ENCODE measurements around the gene CCDC154.

- TF ChIP-seq, protein P1, sequence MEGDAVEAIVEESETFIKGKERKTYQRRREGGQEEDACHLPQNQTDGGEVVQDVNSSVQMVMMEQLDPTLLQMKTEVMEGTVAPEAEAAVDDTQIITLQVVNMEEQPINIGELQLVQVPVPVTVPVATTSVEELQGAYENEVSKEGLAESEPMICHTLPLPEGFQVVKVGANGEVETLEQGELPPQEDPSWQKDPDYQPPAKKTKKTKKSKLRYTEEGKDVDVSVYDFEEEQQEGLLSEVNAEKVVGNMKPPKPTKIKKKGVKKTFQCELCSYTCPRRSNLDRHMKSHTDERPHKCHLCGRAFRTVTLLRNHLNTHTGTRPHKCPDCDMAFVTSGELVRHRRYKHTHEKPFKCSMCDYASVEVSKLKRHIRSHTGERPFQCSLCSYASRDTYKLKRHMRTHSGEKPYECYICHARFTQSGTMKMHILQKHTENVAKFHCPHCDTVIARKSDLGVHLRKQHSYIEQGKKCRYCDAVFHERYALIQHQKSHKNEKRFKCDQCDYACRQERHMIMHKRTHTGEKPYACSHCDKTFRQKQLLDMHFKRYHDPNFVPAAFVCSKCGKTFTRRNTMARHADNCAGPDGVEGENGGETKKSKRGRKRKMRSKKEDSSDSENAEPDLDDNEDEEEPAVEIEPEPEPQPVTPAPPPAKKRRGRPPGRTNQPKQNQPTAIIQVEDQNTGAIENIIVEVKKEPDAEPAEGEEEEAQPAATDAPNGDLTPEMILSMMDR (IDR thresholded peaks at IDR 0.05), result no peak
- no peak for TF ChIP-seq POLR2AphosphoS5 (IDR thresholded peaks at IDR 0.05)
- no peak for TF ChIP-seq EP300 (IDR thresholded peaks at IDR 0.05)
Measured at GRCh38 chr16:1414532-1415260, 29.7 kb downstream of the CCDC154 start, which contains the start of gene UNKL.
